Measurements from ENCODE around the gene NPL.
A peak's percentile ranks its signal among the peaks of the same experiment; 100 is the strongest.

The NPL gene

DNA sequence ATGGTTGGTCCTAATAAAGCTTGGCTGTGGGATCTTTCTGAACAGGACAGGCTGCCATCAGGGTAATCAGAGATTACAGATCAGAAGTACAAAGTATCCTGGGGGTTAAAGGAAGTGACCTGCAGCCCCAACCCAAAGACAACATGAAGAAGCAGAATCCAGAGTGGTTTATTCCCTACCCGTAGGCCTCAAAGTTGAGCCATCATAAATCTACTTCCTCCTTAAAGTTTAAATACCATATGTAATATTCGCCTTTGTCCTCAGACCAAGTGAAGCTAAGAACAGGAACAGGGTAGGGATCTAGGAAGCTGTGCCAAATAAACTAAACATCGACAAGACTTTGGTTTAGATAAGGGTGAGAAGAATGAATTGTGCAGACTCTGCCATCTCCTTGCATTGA lies 33.6 kb downstream of the NPL start:
- no peak for DNase-seq

DNA sequence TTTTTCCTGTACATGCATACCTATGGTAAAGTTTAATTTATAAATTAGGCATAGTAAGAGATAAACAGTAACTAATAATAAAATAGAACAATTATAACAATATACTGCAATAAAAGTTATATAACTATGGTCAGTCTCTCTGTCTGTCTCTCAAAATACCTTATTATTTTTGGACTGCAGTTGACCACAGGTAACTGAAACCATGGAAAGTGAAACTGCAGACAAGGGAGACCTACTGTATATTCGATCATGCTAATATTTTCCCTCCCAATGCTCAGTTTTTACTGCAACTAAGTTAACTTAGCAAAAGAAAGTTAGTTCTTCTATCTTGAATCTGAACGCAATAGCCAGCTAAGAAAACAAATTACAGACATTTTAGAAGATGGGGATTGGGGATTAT lies 37.3 kb downstream of the NPL start:
- no peak for DNase-seq

DNA sequence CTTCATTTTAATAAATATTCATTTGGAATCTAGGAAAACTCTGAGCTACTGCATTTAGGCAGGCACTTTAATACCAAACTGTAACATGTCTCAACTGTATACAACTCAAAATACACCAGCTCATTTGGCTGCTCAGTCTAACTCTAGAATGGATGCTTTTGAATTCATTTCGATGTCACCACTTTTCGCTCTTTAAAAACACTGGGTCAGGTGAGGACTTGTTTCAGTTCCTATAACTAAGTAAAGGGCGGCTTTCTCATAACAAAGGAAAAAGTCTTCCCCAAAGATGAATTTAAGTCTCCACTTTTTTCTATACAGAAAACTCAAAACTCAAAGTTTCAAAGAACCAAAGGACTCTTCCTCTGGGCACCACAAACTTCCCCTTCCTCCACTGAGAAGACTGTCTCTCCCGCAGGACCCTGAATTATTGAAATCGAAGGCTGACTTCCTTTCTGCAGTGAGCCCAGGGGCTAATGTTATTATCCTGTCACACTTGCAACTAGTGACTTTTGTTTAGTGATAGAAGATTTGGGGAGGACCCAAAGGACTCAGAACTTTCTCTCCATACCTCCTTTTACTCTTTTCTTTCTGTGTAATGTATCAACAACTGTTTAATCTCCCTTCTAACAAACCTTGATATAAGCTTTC lies 39.8 kb downstream of the NPL start:
- DNase-seq: no peak

DNA sequence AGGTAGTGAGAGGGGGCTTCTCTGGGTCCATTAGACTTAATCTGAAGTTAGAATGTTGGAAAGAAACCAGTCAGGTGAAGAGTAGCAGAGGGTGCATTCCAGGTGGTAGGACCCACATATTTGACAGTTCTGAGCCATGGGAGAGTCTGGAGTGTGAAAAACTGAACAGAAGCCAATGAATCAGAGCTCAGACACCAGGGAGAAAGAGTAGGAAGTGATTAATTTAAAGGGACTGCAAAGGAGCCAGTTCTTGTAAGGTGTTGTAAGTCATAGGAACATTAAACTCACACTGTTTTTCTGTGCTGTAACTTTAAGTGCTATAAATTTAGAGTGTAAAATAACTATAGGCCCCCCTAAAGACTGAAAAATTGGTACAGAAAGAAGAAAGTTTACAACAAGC lies 43.7 kb downstream of the NPL start:
- DNase-seq: no peak

DNA sequence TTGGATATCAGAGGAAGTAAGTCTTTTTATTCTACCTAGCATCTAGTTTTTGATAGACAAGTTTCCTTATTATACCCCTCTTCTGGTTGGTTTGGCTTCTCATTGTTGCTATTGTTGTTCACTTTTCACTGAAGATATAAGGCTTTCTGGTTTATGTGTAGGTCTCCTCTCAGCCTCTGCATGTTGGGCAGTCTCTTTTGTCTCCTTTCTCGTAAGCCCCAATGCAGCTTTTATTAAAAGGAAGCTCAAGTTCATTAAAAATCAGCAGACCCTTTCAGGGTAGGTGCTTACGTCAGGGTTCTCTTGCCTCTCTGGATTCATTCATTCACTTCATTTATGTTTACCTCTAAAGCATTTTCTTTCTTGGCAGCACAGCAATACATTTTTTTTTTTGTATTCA lies 44.8 kb downstream of the NPL start:
- DNase-seq: no peak

DNA sequence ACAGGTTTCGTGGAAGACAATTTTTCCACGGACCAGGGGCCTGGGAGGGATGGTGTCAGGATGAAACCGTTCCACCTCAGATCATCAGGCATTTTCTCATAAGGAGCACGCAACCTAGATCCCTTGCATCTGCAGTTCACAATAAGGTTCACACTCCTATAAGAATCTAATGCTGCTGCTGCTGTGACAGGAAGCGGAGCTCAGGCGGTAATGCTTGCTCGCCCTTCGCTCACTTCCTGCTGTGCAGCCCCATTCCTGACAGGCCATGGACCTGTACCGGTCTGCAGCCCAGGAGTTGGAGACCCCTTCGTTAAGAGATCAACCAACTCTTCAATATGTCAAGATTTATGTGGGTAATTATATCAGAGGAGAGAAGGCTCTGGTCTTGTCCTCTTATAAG lies 46.2 kb downstream of the NPL start:
- DNase-seq: no peak

DNA sequence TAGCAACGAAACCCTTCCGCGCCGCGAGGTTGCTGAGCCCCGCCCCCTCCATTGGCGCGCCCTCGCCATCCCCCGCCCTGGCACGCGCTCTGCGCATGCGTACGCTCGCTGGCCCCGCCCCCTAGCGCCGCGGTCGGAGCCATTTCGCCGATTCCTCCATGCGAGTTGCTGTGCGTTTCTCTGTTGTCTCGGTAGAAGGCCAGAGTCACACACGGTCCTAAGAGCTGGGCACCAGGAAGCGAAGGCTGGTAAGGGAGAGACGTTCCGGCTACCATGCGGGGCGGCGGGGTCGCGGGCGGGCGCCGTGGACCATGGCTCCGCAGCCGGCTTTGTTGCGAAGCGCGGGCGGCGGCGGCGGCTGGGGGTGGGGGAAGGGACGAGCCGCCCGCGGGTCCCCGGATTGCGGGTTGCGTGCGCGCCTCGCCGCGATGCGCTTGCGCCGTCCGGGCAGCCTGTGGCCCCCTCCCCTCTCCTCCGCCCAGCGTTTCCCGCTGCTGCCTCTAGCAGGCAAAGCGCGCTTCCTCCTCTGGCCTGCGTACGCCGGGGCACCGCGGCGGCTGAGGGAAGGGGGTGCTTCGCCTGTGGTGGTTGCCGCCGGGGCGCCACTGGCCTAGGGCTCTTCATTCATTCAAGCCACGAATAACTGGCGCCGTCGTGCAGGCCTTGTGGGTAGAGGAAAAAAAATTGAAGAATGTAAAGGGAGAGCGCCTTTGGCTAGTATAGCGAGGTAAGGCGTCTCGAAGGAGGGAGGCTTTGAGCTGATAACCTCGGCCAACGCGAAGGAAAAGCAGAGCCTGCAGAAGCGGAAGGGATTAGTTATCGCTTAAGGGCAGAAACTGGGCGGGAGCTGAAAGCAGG lies 49.9 kb downstream of the NPL start, which contains the start of gene DHX9:
TSS of gene DHX9 (plus strand) at position 139 of the 858 bp plus-strand sequence. CDS start 3,220 bp downstream, outside the sequence.
- peak; percentile 89 to 97 for DNase-seq

DNA sequence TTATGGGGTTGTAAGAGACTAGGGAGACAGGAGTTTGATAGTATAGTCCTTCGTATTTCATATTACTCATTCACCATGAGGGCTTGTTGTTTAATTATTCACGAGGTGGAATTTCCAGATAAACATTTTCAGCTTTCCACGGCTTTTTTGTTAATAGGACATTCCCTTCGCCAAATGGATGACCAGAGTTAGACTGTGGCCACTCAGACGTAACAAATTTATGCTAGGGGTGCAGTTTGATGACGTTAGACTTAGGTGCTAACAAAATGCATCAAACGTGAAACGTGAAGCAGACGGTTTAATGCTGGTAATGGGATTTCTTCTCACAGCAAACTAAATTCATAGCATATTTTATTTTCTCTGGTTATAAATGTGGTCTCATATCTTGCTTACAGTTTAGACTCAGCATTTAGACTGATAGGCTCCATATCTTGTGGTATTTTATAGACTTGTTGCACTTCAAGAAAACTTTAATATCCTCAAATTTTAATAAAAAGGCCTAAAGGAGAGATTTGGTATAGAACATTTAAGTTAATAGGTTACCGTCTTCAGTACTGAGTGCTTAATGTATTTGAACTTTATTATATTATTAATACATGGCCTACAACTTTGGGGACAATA lies 51.9 kb downstream of the NPL start:
- DNase-seq: no peak

DNA sequence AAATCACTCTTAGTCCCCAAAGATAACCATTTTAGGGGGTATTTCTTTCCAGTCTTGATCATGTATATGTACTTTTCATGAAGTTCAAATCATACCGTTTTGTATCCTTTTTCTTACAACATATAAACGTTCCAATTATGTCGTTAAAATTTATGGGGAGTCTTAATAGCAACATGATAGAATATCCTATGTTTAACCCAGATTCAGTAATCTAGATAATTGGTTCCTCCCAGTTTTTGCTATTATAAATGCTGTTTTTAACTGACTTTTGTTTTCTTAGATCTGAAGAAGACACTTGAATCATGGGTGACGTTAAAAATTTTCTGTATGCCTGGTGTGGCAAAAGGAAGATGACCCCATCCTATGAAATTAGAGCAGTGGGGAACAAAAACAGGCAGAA lies 52.7 kb downstream of the NPL start:
- DNase-seq: no peak

DNA sequence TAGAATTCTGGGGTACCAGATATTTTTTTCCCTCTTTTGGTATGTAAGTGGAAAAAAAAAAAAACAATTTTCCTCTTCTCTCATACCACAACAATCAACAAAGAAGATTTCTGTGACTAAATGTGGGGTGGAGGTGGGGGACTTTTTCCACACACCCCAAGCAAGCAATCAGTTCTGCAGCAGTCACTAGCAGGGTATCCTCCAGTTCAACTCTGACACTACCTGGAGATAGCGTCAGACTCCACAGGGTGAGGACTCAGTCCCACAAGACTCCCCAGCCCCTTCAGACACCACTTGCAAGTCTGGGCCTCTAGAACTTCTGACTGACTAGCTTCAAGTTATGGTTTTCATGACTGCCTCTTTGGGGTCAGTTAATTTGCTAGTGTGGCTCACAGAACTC lies 55.8 kb downstream of the NPL start:
- DNase-seq: peak in 1 of 2 experiments; percentile 53

DNA sequence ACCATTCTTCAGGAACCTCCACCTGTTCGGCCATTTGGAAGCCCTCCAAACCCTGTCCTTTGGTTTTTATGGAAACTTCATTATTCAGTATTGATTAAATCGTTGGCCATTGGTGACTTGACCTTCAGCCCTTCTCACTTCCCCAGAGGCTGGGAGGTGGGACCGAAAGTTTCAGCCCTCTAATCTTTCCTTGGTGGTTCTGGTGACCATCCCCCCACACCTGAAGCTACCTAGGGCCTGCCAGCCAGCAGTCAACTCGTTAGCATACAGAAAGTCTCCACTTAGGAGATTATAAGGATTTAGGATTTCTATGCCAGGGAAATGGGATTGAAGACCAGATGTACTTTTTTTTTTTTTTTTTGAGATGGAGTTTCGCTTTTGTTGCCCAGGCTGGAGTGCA lies 56.3 kb downstream of the NPL start:
- DNase-seq: no peak

DNA sequence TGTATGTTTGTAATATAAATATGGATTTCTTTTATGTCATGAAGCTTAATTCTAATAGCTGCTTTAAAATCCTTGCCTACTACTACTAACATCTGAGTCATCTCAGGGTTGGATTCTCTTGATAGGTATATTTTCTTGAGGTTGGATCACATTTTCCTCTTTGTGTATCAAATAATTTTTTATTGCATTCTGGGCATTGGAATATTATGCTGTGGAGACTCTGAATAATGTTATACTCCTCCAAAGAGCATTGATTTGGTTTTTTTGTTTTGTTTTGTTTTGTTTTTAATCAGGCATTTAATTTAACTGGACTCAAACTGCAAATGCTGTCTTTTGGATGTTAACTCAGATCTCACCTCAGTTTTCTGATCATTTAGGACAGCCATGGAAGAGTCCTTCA lies 57.5 kb downstream of the NPL start:
- DNase-seq: no peak

DNA sequence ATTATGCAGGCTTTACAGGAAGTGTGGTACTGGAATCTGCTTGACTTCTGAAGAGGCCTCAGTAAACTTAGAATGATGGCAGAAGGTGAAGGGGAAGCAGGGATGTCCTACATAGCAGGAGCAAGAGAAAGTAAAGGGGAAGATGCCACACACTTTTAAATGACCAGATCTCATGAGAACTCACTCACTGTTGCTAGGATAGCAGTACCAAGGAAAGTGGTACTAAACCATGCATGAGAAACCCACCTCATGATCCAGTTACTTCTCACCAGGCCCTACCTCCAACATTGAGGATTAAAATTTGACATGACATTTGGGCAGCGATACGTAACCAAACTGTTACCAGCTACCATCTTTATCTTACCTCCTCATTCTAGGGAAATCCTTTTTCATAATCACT lies 59.2 kb downstream of the NPL start:
- no peak for DNase-seq

DNA sequence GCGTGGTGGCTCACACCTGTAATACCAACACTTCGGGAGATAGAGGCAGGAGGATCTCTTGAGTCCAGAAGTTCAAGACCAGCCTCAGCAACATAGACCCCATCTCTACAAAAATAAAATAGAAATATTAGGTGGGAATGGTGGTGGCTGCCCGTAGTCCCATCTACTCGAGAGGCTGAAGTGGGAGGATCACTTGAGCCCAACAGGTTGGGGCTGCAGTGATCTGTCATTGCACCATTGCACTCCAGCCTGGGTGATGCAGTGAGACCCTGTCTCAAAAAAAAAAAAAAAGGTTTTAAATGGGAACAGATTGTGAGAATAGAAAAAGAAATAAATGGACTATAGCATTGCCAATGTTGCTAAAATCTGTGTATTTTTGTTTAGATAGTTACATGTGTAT lies 60.7 kb downstream of the NPL start:
- no peak for DNase-seq

DNA sequence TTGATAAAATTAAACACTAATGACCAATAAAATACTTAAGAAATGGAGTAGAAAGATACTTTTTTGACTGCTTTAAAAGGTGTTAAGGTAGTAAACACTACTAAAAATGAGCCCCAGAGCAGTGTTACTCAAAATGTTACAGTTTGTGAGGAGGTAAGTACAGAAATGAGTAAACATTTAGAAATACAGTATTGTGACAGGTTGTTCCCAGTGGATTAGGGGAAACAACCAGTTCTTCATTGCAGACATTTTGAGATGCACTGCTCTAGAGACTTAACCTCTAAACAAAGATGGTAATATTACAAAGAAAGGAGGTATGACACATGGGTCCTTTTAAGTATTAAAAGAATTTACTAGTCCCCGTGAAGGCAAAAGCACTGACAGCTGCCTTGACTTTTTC lies 62.3 kb downstream of the NPL start:
- DNase-seq: no peak

DNA sequence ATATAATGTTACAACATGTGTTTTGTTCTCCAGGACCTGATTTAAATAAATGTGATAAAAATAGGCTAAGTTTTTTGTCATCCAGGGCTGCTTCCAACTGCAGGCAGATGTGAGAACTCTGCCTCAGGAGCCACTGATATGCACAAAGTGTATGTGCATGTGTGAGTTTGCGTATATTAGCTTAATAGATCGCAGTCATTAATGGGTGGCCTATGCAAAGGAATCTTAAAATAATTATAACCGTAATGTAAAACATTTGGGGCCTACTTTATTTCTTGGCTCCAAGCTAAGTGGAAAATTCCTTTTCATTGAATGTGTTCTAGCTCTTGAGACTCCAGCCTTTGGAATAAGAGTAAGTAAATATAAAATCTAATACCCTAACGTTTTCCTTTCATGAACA lies 66.3 kb downstream of the NPL start:
- no peak for DNase-seq

DNA sequence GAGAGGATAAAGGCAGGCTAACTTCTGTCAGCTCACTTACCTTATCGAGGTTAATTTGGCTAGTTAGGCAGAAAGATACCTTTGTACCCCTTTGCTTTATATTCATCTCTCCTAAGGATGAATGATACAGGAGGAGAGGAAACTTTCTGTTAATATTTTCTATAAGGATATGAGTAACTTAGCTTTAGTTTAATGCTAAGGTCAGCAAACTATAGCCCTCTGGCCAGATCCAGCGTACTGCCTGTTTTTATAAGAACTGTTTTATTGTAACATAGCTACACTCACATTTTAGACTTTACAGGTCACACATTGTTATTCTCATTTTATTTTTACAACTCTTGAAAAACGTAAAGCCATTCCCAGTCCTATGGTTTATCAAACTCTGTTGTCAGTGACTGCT lies 67.6 kb downstream of the NPL start:
- DNase-seq: no peak

DNA sequence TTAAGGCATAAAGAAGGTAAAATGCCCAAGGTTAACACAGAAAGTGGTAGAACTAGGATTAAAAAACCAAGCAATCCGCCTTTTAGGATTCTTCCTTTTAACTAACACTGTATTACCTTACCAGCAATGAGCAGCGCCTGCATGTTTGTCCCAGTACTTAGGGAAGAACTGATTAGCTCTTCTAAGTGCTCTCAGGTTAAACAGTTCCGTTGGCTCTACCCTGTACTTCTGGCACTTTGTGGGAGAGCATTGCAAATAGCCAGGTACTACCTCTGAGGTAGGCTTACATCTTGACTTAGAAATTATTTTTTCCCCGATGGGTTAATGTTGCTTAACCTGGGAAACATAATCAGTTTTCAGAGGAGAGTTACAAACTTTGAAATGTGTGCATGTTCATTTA lies 71.1 kb downstream of the NPL start:
- DNase-seq: no peak

DNA sequence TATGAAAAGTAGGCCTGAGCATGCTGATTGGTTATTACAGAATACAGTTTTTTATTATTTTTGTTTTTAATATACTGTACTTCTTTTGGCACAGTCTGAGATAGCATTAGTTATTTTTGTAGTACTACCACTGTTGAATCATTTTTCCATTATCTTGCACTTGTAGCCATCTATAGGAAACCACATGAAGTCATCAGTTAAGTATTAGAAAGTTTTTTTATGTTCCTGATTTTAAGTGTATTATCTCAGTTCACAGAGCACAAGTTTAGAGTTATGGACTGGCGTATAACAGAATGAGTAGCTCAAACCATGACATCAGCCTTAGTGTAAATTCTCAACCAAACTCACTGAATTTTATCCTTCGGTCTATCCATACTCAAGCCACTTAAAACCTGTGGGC lies 72.4 kb downstream of the NPL start:
- DNase-seq: no peak

DNA sequence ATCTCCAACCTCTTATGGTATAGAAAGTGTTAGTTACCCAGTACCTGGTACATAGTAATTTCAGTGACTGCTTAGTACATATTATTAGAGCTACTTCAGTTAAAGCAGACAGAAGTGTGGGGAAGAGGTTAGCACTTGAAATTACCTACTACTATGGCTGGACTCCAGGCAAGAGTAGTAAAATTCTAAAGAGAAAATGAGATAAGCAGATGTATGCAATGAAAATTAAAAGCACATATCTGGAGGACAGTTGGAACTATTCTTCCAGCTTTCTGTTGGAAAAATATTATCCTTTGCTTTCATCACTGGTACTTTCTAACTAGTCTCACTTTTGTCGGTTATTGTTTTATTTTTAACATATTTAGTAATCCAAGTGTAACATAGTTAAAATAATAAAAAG lies 73.3 kb downstream of the NPL start:
- DNase-seq: no peak

DNA sequence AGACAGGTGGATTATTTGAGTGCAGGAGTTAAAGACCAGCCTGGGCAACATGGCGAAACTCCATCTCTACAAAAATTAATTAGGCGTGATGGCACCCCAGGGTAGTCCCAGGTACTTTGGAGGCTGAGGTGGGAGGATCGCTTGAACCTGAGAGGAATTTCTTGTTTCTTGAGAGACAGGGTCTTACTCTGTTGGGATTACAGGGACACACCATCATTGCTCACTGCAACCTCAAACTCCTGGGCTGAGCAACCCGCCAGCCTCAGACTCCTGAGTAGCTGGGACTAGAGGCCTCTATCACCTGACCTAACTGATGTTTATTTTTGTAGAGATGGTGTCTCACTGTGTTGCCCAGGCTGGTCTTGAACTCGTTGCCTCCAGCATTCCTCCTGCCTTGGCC lies 74.4 kb downstream of the NPL start:
- no peak for DNase-seq

DNA sequence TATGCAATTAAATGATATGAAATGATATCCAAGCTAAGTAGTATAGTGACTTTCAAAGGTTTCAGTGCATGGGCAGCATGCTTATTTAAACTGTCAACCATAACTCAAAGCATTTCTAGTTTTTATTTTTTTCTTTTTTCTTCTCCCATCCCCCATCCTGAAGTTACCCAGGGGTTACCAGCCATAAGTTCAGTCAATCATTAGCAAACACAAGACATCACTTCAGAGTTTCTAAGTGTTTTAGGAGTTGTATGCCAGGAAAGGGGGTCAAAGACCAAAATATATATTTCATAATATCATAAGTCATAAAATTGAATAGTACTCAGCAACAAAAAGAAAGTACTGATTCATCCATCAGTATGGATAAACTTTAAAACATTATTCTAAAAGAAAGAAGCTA lies 78.3 kb downstream of the NPL start:
- DNase-seq: no peak

DNA sequence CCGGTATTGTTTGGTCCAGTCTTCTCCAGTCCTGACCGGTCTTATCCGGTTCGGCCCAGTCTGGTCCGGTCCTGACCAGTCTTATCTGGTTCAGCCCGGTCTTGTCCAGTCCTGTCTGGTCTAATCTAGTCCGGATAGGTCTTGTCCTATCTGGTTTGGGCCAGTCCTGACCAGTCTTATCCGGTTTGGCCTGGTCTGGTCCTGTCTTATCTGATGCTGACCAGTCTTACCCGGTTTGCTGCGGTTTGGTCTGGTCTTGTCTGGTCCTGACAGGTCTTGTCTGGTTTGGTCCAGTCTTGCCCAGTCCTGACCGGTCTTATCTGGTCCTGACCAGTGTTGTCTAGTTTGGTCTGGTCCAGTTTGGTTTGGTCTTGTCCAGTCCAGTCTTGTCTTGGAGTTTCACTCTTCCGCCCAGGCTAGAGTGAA lies 79.7 kb downstream of the NPL start:
- DNase-seq: no peak

DNA sequence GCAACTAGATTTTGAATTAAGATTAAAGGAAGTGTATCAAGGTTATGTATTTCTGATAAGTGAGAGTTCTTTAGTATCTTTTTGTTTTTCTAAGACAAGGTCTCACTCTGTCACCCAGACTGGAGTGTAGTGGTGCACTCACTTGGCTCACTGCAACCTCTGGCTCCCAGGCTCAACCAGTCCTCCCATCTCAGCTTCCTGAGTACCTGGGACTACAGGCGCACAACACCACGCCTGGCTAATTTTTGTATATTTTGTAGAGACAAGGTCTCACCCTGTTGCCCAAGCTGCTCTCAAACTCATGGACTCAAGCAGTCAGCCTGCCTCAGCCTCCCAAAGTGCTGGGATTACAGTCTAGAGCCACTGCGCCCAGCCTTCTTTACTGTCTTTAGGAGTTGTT lies 83.3 kb downstream of the NPL start:
- DNase-seq: no peak
